Thyroid gland (tissue), 4 donors: ENCODE results near the gene SLC6A7. TPM values are rescaled to one million over a fixed set of nuclear protein-coding genes. Genes with fewer than 3 reads are reported as not detected.

ENCODE experiments used
- DNase-seq, 2 donors: peaks; one replicate each; pipeline ENCODE4 v3.0.0-alpha.2; 2019
- H3K27ac ChIP-seq, 3 donors: fragments of 200-600 bp; sonication (generic); 1 replicate in 2 of 3; 2 replicates in 1 of 3; pipeline ENCODE4 v1.5.1; 2016 to 2019; ENCODE audit warnings: mild to moderate bottlenecking in 1 of 3, moderate library complexity in 1 of 3
- H3K27me3 ChIP-seq: fragments of 200-600 bp; sonication (generic); one replicate; pipeline ENCODE4 v1.5.1; 2019
- H3K36me3 ChIP-seq, 2 donors: fragments of 200-600 bp; sonication (generic); one replicate each; pipeline ENCODE4 v1.5.1; 2016 to 2019
- H3K4me1 ChIP-seq, 2 donors: fragments of 200-600 bp; sonication (generic); one replicate each; pipeline ENCODE4 v1.5.1; 2017 to 2019
- H3K4me3 ChIP-seq, 3 donors: fragments of 200-600 bp; sonication (generic); replicated peaks in 1 of 3; 1 replicate in 2 of 3; 2 replicates in 1 of 3; pipeline ENCODE4 v1.5.1; 2016; ENCODE audit warnings: mild to moderate bottlenecking in 1 of 3
- H3K9me3 ChIP-seq: fragments of 200-600 bp; sonication (generic); one replicate; pipeline ENCODE4 v1.5.1; 2017
- CTCF ChIP-seq, 6 experiments: fragments of 200-600 bp in 3 of 6; fragments of 450-650 bp in 3 of 6; sonication (generic) in 3 of 6; IDR thresholded peaks; one replicate each; pipeline ENCODE4 v1.5.1; 2016 to 2019; ENCODE audit warnings: antibody characterized with exemption in 6 of 6, mild to moderate bottlenecking in 2 of 6, inconsistent platforms in 1 of 6, moderate library complexity in 1 of 6
- POLR2A ChIP-seq, 2 donors: fragments of 450-650 bp; IDR thresholded peaks; one replicate each; pipeline ENCODE4 v1.6.1; 2017; ENCODE audit warnings: antibody characterized with exemption in 2 of 2, mild to moderate bottlenecking in 2 of 2, moderate library complexity in 1 of 2
- WGBS, 2 donors: methylation state at CpG; one replicate each; pipeline ENCODE4 v1.1.5; 2017; 5-methylcytosine and 5-hydroxymethylcytosine counted together
- intact Hi-C: fragments of 100-400 bp; cut with DNase I; formaldehyde crosslinking; loops from one replicate; pipeline ENCODE4 v1.15.1; 2023
- total RNA-seq, 4 donors: library from RNA; depleted of rRNA; stranded (reverse); fragments of >200 nt; gene quantifications; one replicate each; pipeline ENCODE4 v1.2.3, GENCODE V29; 2016

SLC6A7 gene
- total RNA-seq, 4 donors from 2014 or later = not detected

GRCh38 chr5:150239099-150239793 lies 49.4 kb downstream of the SLC6A7 start:
- TF ChIP-seq CTCF (IDR thresholded peaks at IDR 0.05) (no peak), POLR2A (IDR thresholded peaks at IDR 0.05) (no peak)
- Histone ChIP-seq H3K36me3 (no peaks in the 10 kb centered on the region), H3K9me3 (no peaks in the 10 kb centered on the region), H3K27me3 (no peaks in the 10 kb centered on the region), H3K4me3 (no peak overlapping the region), H3K27ac (no peak overlapping the region), H3K4me1 (no peaks in the 10 kb centered on the region)
- 92% methylated on average over 21 of the region's 21 CpGs for WGBS, 2 donors
- no peak for DNase-seq
- intact Hi-C loops = no loop called here

GRCh38 chr5:150239794-150240122 lies 49.9 kb downstream of the SLC6A7 start:
- Histone ChIP-seq H3K36me3 (no peaks in the 10 kb centered on the region), H3K27ac (no peak overlapping the region), H3K4me1 (no peaks in the 10 kb centered on the region), H3K27me3 (no peaks in the 10 kb centered on the region), H3K9me3 (no peaks in the 10 kb centered on the region), H3K4me3 (no peak overlapping the region)
- DNase-seq = no peak
- no peak for TF ChIP-seq POLR2A (IDR thresholded peaks at IDR 0.05)
- no peak for TF ChIP-seq CTCF (IDR thresholded peaks at IDR 0.05)
- WGBS, 2 donors = 89 to 91% methylated on average over 7 of the region's 7 CpGs
- intact Hi-C loops = no loop called here

- H3K27ac ChIP-seq = no peak overlapping the region
- H3K27me3 ChIP-seq = no peaks in the 10 kb centered on the region
- intact Hi-C loops = no loop called here
- TF ChIP-seq CTCF (IDR thresholded peaks at IDR 0.05) = no peak
- TF ChIP-seq POLR2A (IDR thresholded peaks at IDR 0.05) = no peak
- H3K9me3 ChIP-seq = no peaks in the 10 kb centered on the region
- no peak for DNase-seq
- H3K4me3 ChIP-seq = no peak overlapping the region
- no peaks in the 10 kb centered on the region for H3K4me1 ChIP-seq
- WGBS, 2 donors = 55 to 60% methylated on average over 14 of the region's 14 CpGs
- H3K36me3 ChIP-seq = no peaks in the 10 kb centered on the region
These were observed 51.7 kb downstream of the SLC6A7 start for GRCh38 chr5:150241298-150242160.

GRCh38 chr5:150242251-150242894 lies 52.5 kb downstream of the SLC6A7 start:
- Histone ChIP-seq H3K27me3 (no peaks in the 10 kb centered on the region), H3K4me1 (no peaks in the 10 kb centered on the region), H3K4me3 (no peak overlapping the region), H3K27ac (no peak overlapping the region), H3K36me3 (no peaks in the 10 kb centered on the region), H3K9me3 (no peaks in the 10 kb centered on the region)
- no peak for DNase-seq
- TF ChIP-seq POLR2A (IDR thresholded peaks at IDR 0.05) = no peak
- TF ChIP-seq CTCF (IDR thresholded peaks at IDR 0.05) = no peak
- WGBS, 2 donors = 89 to 91% methylated on average over 11 of the region's 11 CpGs
- intact Hi-C loops = no loop called here

- intact Hi-C loops = no loop called here
- no peaks in the 10 kb centered on the region for H3K27me3 ChIP-seq
- DNase-seq = no peak
- no peak for TF ChIP-seq CTCF (IDR thresholded peaks at IDR 0.05)
- H3K36me3 ChIP-seq = no peaks in the 10 kb centered on the region
- H3K9me3 ChIP-seq = no peaks in the 10 kb centered on the region
- no peak overlapping the region for H3K4me3 ChIP-seq
- 74 to 82% methylated on average over 4 of the region's 4 CpGs for WGBS, 2 donors
- no peaks in the 10 kb centered on the region for H3K4me1 ChIP-seq
- H3K27ac ChIP-seq = no peak overlapping the region
These were observed 53.7 kb downstream of the SLC6A7 start for GRCh38 chr5:150243590-150243989.
